OCI-LY3 (cell line): ENCODE data around the gene OVOL2.
"Not testable (repeated sequence)": the region's sequence is repeated elsewhere in the genome, so short reads cannot be mapped to it uniquely, and the experiment has no call there.

Source experiments
- H2AFZ ChIP-seq: fragments of 200-600, 300-600 bp; shearing (Covaris generic); 2 replicates; pipeline ENCODE4 v1.6.0; 2014; ENCODE audit warnings: antibody characterized with exemption, low read depth, low read length
- H3K27ac ChIP-seq: fragments of 200-600, 300-600 bp; sonication (generic); 2 replicates; pipeline ENCODE4 v1.5.1; 2014; ENCODE audit warnings: mild to moderate bottlenecking, low read length, moderate library complexity, mixed read lengths
- H3K27me3 ChIP-seq: fragments of 200-600, 300-600 bp; sonication (generic); 2 replicates; pipeline ENCODE4 v1.6.1; 2014; ENCODE audit warnings: low read depth, low read length, mixed read lengths
- H3K36me3 ChIP-seq: fragments of 200-600, 300-600 bp; sonication (generic); replicated peaks from 2 replicates; pipeline ENCODE3; 2014; ENCODE audit warnings: low read depth, low read length, mixed read lengths
- H3K4me1 ChIP-seq: fragments of 300-600, 200-600 bp; sonication (generic); 2 replicates; pipeline ENCODE4 v1.6.1; 2014; ENCODE audit warnings: low read length, mixed read lengths
- H3K4me2 ChIP-seq: fragments of 200-600, 300-600 bp; sonication (generic); 2 replicates; pipeline ENCODE4 v1.6.1; 2014; ENCODE audit warnings: low read length, mixed read lengths
- H3K4me3 ChIP-seq: fragments of 300-600, 200-600 bp; sonication (generic); 2 replicates; pipeline ENCODE4 v1.5.1; 2014; ENCODE audit warnings: antibody characterized with exemption, mild to moderate bottlenecking, low read length, moderate library complexity
- H3K79me2 ChIP-seq: fragments of 300-600, 200-600 bp; shearing (Covaris generic); 2 replicates; pipeline ENCODE4 v1.6.1; 2014; ENCODE audit warnings: mild to moderate bottlenecking, low read length, mixed read lengths
- H3K9ac ChIP-seq: fragments of 300-600, 200-600 bp; shearing (Covaris generic); 2 replicates; pipeline ENCODE4 v1.6.0; 2014; ENCODE audit warnings: mild to moderate bottlenecking, low read length, moderate library complexity
- H3K9me3 ChIP-seq: fragments of 200-600, 300-600 bp; shearing (Covaris generic); 2 replicates; pipeline ENCODE4 v1.6.1; 2014; ENCODE audit warnings: low read length, mixed read lengths; ENCODE audit not compliant: insufficient read depth
- H4K20me1 ChIP-seq: fragments of 200-600, 300-600 bp; sonication (generic); 2 replicates; pipeline ENCODE4 v1.6.1; 2016; ENCODE audit warnings: low read length, mixed read lengths; ENCODE audit not compliant: insufficient read depth
- CTCF ChIP-seq: fragments of 200-600, 300-600 bp; sonication (generic); IDR thresholded peaks from 2 replicates; pipeline ENCODE4 v1.5.1; 2014; ENCODE audit warnings: antibody characterized with exemption, low read length, low read depth
- EZH2phosphoT487 ChIP-seq: fragments of 200-600 bp; shearing (Covaris generic); IDR thresholded peaks from 2 replicates; pipeline ENCODE4 v1.6.1; 2018; ENCODE audit warnings: antibody characterized with exemption, mixed run types, low read depth

OVOL2 gene

GRCh38 chr20:18057101-18057993, at the start of gene OVOL2:
Gene OVOL2 (minus strand): TSS chr20:18057916. CDS start chr20:18057634, 282 bp downstream.
- no peak within 1 kb of the TSS for H2AFZ ChIP-seq
- peaks cover 27% of the 10 kb centered on the region; the same call in 1 of the 2 replicates for H3K27me3 ChIP-seq
- H3K4me1 ChIP-seq, result no peaks in the 10 kb centered on the region
- no peak within 1 kb of the TSS for H3K9ac ChIP-seq
- no peaks in the 10 kb centered on the region for H4K20me1 ChIP-seq
- TF ChIP-seq CTCF, result no peak
- no peak for TF ChIP-seq EZH2phosphoT487
- H3K4me2 ChIP-seq, result no peak within 1 kb of the TSS
- H3K36me3 ChIP-seq, result no peaks in the 10 kb centered on the region
- no peaks in the 10 kb centered on the region for H3K79me2 ChIP-seq
- H3K9me3 ChIP-seq, result no peaks in the 10 kb centered on the region
- no peak within 1 kb of the TSS for H3K27ac ChIP-seq
- H3K4me3 ChIP-seq, result no peak within 1 kb of the TSS

- TF ChIP-seq CTCF (no peak), EZH2phosphoT487 (no peak)
- H3K27me3 ChIP-seq, result peaks cover 11% of the 10 kb centered on the region; the same call in 1 of the 2 replicates
These were observed 45.8 kb upstream of the OVOL2 start for GRCh38 chr20:18103497-18103896.

GRCh38 chr20:18101125-18101810, 43.6 kb upstream of the OVOL2 start:
- Histone ChIP-seq H3K79me2 (no peaks in the 10 kb centered on the region), H3K27me3 (peaks cover 8% of the 10 kb centered on the region; the same call in 1 of the 2 replicates), H3K4me2 (no peak overlapping the region), H3K9ac (no peak overlapping the region), H2AFZ (no peak overlapping the region), H3K4me1 (no peaks in the 10 kb centered on the region), H3K9me3 (no peaks in the 10 kb centered on the region), H3K4me3 (no peak overlapping the region), H3K27ac (no peak overlapping the region), H3K36me3 (no peaks in the 10 kb centered on the region), H4K20me1 (no peaks in the 10 kb centered on the region)
- TF ChIP-seq EZH2phosphoT487 (no peak), CTCF (no peak)

More at GRCh38 chr20:18103497-18103896, 45.8 kb upstream of the OVOL2 start:
- H3K4me2 ChIP-seq, result no peak overlapping the region
- H3K27ac ChIP-seq, result no peak overlapping the region
- H4K20me1 ChIP-seq, result no peaks in the 10 kb centered on the region
- no peak overlapping the region for H2AFZ ChIP-seq
- H3K4me3 ChIP-seq, result no peak overlapping the region
- H3K9ac ChIP-seq, result no peak overlapping the region
- H3K79me2 ChIP-seq, result no peaks in the 10 kb centered on the region
- H3K36me3 ChIP-seq, result no peaks in the 10 kb centered on the region
- H3K4me1 ChIP-seq, result no peaks in the 10 kb centered on the region
- no peaks in the 10 kb centered on the region for H3K9me3 ChIP-seq

GRCh38 chr20:18100569-18100968, 42.9 kb upstream of the OVOL2 start:
- H3K9ac ChIP-seq, H3K4me2 ChIP-seq, H3K79me2 ChIP-seq, H3K4me1 ChIP-seq, H2AFZ ChIP-seq, H3K27me3 ChIP-seq, H3K9me3 ChIP-seq, H3K36me3 ChIP-seq, H3K4me3 ChIP-seq, H4K20me1 ChIP-seq, H3K27ac ChIP-seq: not testable (repeated sequence)
